Muscle layer of colon (tissue), 2 donors: ENCODE data around the gene RABGAP1L.
"Not testable (repeated sequence)": the region's sequence is repeated elsewhere in the genome, so short reads cannot be mapped to it uniquely, and the experiment has no call there.

Experiments
- H3K27ac ChIP-seq: one replicate; pipeline ENCODE4 v1.7.0; 2013; ENCODE audit warnings: low read depth, mild to moderate bottlenecking, low read length, moderate library complexity
- H3K27me3 ChIP-seq, 2 donors: one replicate each; pipeline ENCODE4 v1.7.0; 2013; ENCODE audit warnings: low read length in 2 of 2, mild to moderate bottlenecking in 2 of 2; ENCODE audit not compliant: insufficient read depth in 2 of 2, control insufficient read depth in 1 of 2
- H3K36me3 ChIP-seq: one replicate; pipeline ENCODE4 v1.7.0; 2013; ENCODE audit warnings: mild to moderate bottlenecking, low read length; ENCODE audit not compliant: insufficient read depth
- H3K4me1 ChIP-seq: one replicate; pipeline ENCODE4 v1.7.0; 2013; ENCODE audit warnings: mild to moderate bottlenecking, low read length; ENCODE audit not compliant: insufficient read depth
- H3K4me3 ChIP-seq, 2 donors: one replicate each; pipeline ENCODE4 v1.7.0; 2013; ENCODE audit warnings: low read length in 2 of 2, low read depth in 1 of 2, mild to moderate bottlenecking in 1 of 2, moderate library complexity in 1 of 2
- H3K9ac ChIP-seq: one replicate; pipeline ENCODE4 v1.7.0; 2013; ENCODE audit warnings: low read length
- H3K9me3 ChIP-seq: one replicate; pipeline ENCODE4 v1.7.0; 2013; ENCODE audit warnings: mild to moderate bottlenecking, low read length
- donor health status: abdominal sarcoma.
- donor health status: Adenocarcinoma of cecum.

Gene RABGAP1L

GRCh38 chr1:174284052-174284451 lies 124.7 kb downstream of the RABGAP1L start:
- Histone ChIP-seq H3K4me1 (no peaks in the 10 kb centered on the region), H3K4me3 (no peak overlapping the region), H3K9ac (no peak overlapping the region), H3K27me3 (no peaks in the 10 kb centered on the region), H3K27ac (no peak overlapping the region), H3K9me3 (no peaks in the 10 kb centered on the region), H3K36me3 (no peaks in the 10 kb centered on the region)

GRCh38 chr1:174286042-174286441 lies 126.7 kb downstream of the RABGAP1L start:
- Histone ChIP-seq H3K4me3 (no peak overlapping the region), H3K4me1 (no peaks in the 10 kb centered on the region), H3K27ac (no peak overlapping the region), H3K9ac (no peak overlapping the region), H3K36me3 (no peaks in the 10 kb centered on the region), H3K27me3 (no peaks in the 10 kb centered on the region), H3K9me3 (no peaks in the 10 kb centered on the region)

GRCh38 chr1:174289644-174290310 lies 130.5 kb downstream of the RABGAP1L start:
- Histone ChIP-seq H3K27me3 (no peaks in the 10 kb centered on the region), H3K9me3 (no peaks in the 10 kb centered on the region), H3K9ac (no peak overlapping the region), H3K4me1 (no peaks in the 10 kb centered on the region), H3K36me3 (no peaks in the 10 kb centered on the region), H3K27ac (no peak overlapping the region), H3K4me3 (no peak overlapping the region)

GRCh38 chr1:174291059-174291458 lies 131.7 kb downstream of the RABGAP1L start:
- Histone ChIP-seq H3K9ac (no peak overlapping the region), H3K4me3 (no peak overlapping the region), H3K9me3 (no peaks in the 10 kb centered on the region), H3K27me3 (no peaks in the 10 kb centered on the region), H3K36me3 (no peaks in the 10 kb centered on the region), H3K27ac (no peak overlapping the region), H3K4me1 (no peaks in the 10 kb centered on the region)

- Histone ChIP-seq H3K4me1 (no peaks in the 10 kb centered on the region), H3K27ac (no peak overlapping the region), H3K4me3 (no peak overlapping the region), H3K36me3 (no peaks in the 10 kb centered on the region), H3K9me3 (no peaks in the 10 kb centered on the region), H3K27me3 (no peaks in the 10 kb centered on the region), H3K9ac (no peak overlapping the region)
These were observed 137.0 kb downstream of the RABGAP1L start for GRCh38 chr1:174296309-174296708.

- Histone ChIP-seq H3K36me3 (no peaks in the 10 kb centered on the region), H3K9me3 (no peaks in the 10 kb centered on the region), H3K4me3 (no peak overlapping the region)
These were observed 138.0 kb downstream of the RABGAP1L start for GRCh38 chr1:174297351-174297750.

GRCh38 chr1:174301295-174302077 lies 142.2 kb downstream of the RABGAP1L start:
- Histone ChIP-seq H3K27me3 (no peaks in the 10 kb centered on the region), H3K9ac (no peak overlapping the region), H3K4me3 (no peak overlapping the region), H3K27ac (no peak overlapping the region), H3K36me3 (no peaks in the 10 kb centered on the region), H3K4me1 (no peaks in the 10 kb centered on the region), H3K9me3 (no peaks in the 10 kb centered on the region)

More at GRCh38 chr1:174297351-174297750, 138.0 kb downstream of the RABGAP1L start:
- no peaks in the 10 kb centered on the region for H3K4me1 ChIP-seq
- no peaks in the 10 kb centered on the region for H3K27me3 ChIP-seq
- no peak overlapping the region for H3K9ac ChIP-seq
- H3K27ac ChIP-seq: no peak overlapping the region

- Histone ChIP-seq H3K4me3 (no peak overlapping the region), H3K27me3 (no peaks in the 10 kb centered on the region), H3K9me3 (no peaks in the 10 kb centered on the region), H3K4me1 (no peaks in the 10 kb centered on the region), H3K9ac (no peak overlapping the region), H3K36me3 (no peaks in the 10 kb centered on the region), H3K27ac (no peak overlapping the region)
These were observed 149.3 kb downstream of the RABGAP1L start for GRCh38 chr1:174308604-174309003.

- no peak overlapping the region for H3K4me3 ChIP-seq
- no peaks in the 10 kb centered on the region for H3K4me1 ChIP-seq
- no peaks in the 10 kb centered on the region for H3K36me3 ChIP-seq
- H3K27ac ChIP-seq: no peak overlapping the region
- no peaks in the 10 kb centered on the region for H3K9me3 ChIP-seq
- H3K9ac ChIP-seq: no peak overlapping the region
- no peaks in the 10 kb centered on the region for H3K27me3 ChIP-seq
These were observed 150.2 kb downstream of the RABGAP1L start for GRCh38 chr1:174309490-174309889.

- H3K4me1 ChIP-seq: no peaks in the 10 kb centered on the region
- H3K9ac ChIP-seq: no peak overlapping the region
- no peaks in the 10 kb centered on the region for H3K27me3 ChIP-seq
- H3K4me3 ChIP-seq: no peak overlapping the region
- H3K9me3 ChIP-seq: peaks cover 4% of the 10 kb centered on the region
- H3K36me3 ChIP-seq: no peaks in the 10 kb centered on the region
- no peak overlapping the region for H3K27ac ChIP-seq
These were observed 155.1 kb downstream of the RABGAP1L start for GRCh38 chr1:174314433-174314832.

GRCh38 chr1:174315239-174315638 lies 155.9 kb downstream of the RABGAP1L start:
- no peaks in the 10 kb centered on the region for H3K36me3 ChIP-seq

GRCh38 chr1:174320897-174321296 lies 161.6 kb downstream of the RABGAP1L start:
- not testable (repeated sequence) for H3K9me3 ChIP-seq, H3K27ac ChIP-seq, H3K9ac ChIP-seq, H3K4me1 ChIP-seq, H3K27me3 ChIP-seq, H3K4me3 ChIP-seq
- H3K36me3 ChIP-seq: peaks cover 11% of the 10 kb centered on the region

More at GRCh38 chr1:174315239-174315638, 155.9 kb downstream of the RABGAP1L start:
- Histone ChIP-seq H3K9ac (no peak overlapping the region), H3K27ac (no peak overlapping the region), H3K4me1 (no peaks in the 10 kb centered on the region), H3K27me3 (no peaks in the 10 kb centered on the region), H3K4me3 (no peak overlapping the region), H3K9me3 (peaks cover 4% of the 10 kb centered on the region)
